Right lobe of liver (tissue), 4 donors: ENCODE measurements around the gene GJC2.

Source experiments
- POLR2A ChIP-seq: fragments of 450-650 bp; IDR thresholded peaks from one replicate; pipeline ENCODE4 v1.6.1; 2017; ENCODE audit warnings: antibody characterized with exemption, mild to moderate bottlenecking
- TF ChIP-seq, protein P1 (sequence below), 4 donors: fragments of 200-600 bp in 3 of 4; fragments of 450-650 bp in 1 of 4; IDR thresholded peaks; one replicate each; pipeline versions ENCODE4 v1.5.1 to v1.8.0; 2016 to 2022; ENCODE audit warnings: antibody characterized with exemption in 4 of 4, mild to moderate bottlenecking in 2 of 4
- donor health status: DM: no; HTN: no; CAD: no.
- donor health status: DM: no; HTN: no; CAD: no.
- donor health status: DM: no; HTN: yes; CAD: no.

DNA sequence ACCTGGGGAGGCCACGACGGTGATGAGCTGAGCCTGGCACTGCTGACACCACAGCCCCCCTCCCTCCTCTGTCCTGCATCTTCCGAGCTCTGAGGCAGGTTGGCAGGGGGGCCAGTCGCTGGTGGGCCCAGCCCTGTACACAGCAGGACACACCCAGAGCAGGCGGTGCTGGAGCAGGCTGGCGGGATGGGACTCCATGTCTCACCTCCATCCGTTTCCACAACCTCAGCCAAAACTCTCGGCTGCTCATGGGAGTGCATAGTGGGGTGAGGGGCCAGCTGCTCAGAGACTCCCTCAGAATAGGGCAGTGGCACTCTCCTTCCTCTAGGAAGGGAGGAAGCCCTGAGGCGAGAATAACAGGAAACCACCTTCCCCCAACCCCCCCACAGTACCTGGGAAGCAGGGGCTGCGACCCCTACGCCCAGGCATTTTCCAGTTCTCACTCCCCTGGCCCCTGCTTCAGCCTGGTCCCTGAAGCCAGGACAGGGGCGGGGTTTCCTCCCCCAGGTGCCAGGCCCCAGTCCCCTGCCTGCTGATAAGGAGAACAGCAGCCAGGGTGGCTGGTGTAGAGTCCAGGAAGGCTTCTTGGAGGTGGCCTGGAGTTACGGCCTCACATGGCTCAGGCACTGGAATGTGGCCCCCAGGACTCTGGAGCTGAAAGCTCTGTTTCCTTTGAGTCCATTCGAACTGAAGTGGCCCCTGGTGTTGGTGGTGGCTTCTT, 12.7 kb downstream of the GJC2 start:
- TF ChIP-seq, protein P1, sequence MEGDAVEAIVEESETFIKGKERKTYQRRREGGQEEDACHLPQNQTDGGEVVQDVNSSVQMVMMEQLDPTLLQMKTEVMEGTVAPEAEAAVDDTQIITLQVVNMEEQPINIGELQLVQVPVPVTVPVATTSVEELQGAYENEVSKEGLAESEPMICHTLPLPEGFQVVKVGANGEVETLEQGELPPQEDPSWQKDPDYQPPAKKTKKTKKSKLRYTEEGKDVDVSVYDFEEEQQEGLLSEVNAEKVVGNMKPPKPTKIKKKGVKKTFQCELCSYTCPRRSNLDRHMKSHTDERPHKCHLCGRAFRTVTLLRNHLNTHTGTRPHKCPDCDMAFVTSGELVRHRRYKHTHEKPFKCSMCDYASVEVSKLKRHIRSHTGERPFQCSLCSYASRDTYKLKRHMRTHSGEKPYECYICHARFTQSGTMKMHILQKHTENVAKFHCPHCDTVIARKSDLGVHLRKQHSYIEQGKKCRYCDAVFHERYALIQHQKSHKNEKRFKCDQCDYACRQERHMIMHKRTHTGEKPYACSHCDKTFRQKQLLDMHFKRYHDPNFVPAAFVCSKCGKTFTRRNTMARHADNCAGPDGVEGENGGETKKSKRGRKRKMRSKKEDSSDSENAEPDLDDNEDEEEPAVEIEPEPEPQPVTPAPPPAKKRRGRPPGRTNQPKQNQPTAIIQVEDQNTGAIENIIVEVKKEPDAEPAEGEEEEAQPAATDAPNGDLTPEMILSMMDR (IDR thresholded peaks at IDR 0.05) = no peak
- TF ChIP-seq POLR2A = no peak
